DND-41 (cell line): ENCODE measurements around the gene CCDC89.

Experiments
- ATAC-seq: fragments of 200-7000 bp; cut with Tn5 transposase; 3 replicates; pipeline ENCODE4 v1.9.1; 2021; ENCODE audit warnings: low read depth; ENCODE audit not compliant: insufficient read depth
- DNase-seq: peaks from one replicate; pipeline ENCODE4 v3.0.0-alpha.2; 2020
- H2AFZ ChIP-seq: 2 replicates; pipeline ENCODE4 v1.6.0; 2012; ENCODE audit warnings: low read depth, low read length
- H3K27ac ChIP-seq: 2 replicates; pipeline ENCODE4 v1.5.1; 2012; ENCODE audit warnings: low read length, inconsistent platforms
- H3K27me3 ChIP-seq: fragments of 200-600 bp; sonication (generic); 2 replicates; pipeline ENCODE4 v1.6.0; 2012; ENCODE audit warnings: low read length, mild to moderate bottlenecking, inconsistent platforms; ENCODE audit not compliant: insufficient read depth, poor library complexity
- H3K36me3 ChIP-seq: 2 replicates; pipeline ENCODE4 v1.5.1; 2012; ENCODE audit warnings: low read length, inconsistent platforms; ENCODE audit not compliant: insufficient read depth
- H3K4me1 ChIP-seq: 2 replicates; pipeline ENCODE4 v1.5.1; 2012; ENCODE audit warnings: mild to moderate bottlenecking, low read length; ENCODE audit not compliant: insufficient read depth
- H3K4me2 ChIP-seq: 2 replicates; pipeline ENCODE4 v1.6.0; 2012; ENCODE audit warnings: mild to moderate bottlenecking, moderate library complexity, low read length, inconsistent platforms; ENCODE audit not compliant: insufficient read depth
- H3K4me3 ChIP-seq, 2 experiments: fragments of 200-600 bp in 1 of 2; shearing (Covaris generic) in 1 of 2; 2 replicates each; pipeline ENCODE4 v1.5.1; 2012 to 2016; ENCODE audit warnings: inconsistent platforms in 2 of 2, low read length in 2 of 2, mild to moderate bottlenecking in 2 of 2, low read depth in 1 of 2, moderate library complexity in 1 of 2
- H3K79me2 ChIP-seq: 2 replicates; pipeline ENCODE4 v1.6.0; 2012; ENCODE audit warnings: low read length, inconsistent platforms; ENCODE audit not compliant: insufficient read depth
- H3K9ac ChIP-seq: 2 replicates; pipeline ENCODE4 v1.6.0; 2012; ENCODE audit warnings: low read depth, mild to moderate bottlenecking, inconsistent platforms, low read length, moderate library complexity
- H3K9me3 ChIP-seq: 2 replicates; pipeline ENCODE4 v1.5.1; 2012; ENCODE audit warnings: low read length, moderate library complexity, mild to moderate bottlenecking, inconsistent platforms; ENCODE audit not compliant: insufficient read depth, severe bottlenecking
- H4K20me1 ChIP-seq: 2 replicates; pipeline ENCODE4 v1.6.0; 2012; ENCODE audit warnings: low read length; ENCODE audit not compliant: insufficient read depth
- EZH2 ChIP-seq: IDR thresholded peaks from 3 replicates; pipeline ENCODE4 v1.6.1; 2012; ENCODE audit warnings: borderline replicate concordance, low read depth, mild to moderate bottlenecking, moderate library complexity, low read length, inconsistent platforms; ENCODE audit not compliant: severe bottlenecking
- TF ChIP-seq, protein P1 (sequence below): IDR thresholded peaks from 2 replicates; pipeline ENCODE4 v1.5.1; 2012; ENCODE audit warnings: borderline replicate concordance, low read length, moderate library complexity, mild to moderate bottlenecking; ENCODE audit not compliant: poor library complexity, severe bottlenecking; ENCODE audit errors: extremely low read depth

CCDC89 gene

GRCh38 chr11:85685820-85686459 lies at the start of gene CCDC89:
Gene CCDC89 (minus strand): TSS chr11:85686195. CDS start chr11:85686130, 65 bp downstream.
- H3K79me2 ChIP-seq, result no peaks in the 10 kb centered on the region
- H3K27ac ChIP-seq, result no peak within 1 kb of the TSS
- no peak within 1 kb of the TSS for H3K9ac ChIP-seq
- peaks cover 31% of the 10 kb centered on the region for H3K27me3 ChIP-seq
- H3K4me2 ChIP-seq, result no peak within 1 kb of the TSS
- DNase-seq (no peak), ATAC-seq (no peak)
- H2AFZ ChIP-seq, result no peak within 1 kb of the TSS
- H3K4me3 ChIP-seq, result no peak within 1 kb of the TSS
- TF ChIP-seq, protein P1, sequence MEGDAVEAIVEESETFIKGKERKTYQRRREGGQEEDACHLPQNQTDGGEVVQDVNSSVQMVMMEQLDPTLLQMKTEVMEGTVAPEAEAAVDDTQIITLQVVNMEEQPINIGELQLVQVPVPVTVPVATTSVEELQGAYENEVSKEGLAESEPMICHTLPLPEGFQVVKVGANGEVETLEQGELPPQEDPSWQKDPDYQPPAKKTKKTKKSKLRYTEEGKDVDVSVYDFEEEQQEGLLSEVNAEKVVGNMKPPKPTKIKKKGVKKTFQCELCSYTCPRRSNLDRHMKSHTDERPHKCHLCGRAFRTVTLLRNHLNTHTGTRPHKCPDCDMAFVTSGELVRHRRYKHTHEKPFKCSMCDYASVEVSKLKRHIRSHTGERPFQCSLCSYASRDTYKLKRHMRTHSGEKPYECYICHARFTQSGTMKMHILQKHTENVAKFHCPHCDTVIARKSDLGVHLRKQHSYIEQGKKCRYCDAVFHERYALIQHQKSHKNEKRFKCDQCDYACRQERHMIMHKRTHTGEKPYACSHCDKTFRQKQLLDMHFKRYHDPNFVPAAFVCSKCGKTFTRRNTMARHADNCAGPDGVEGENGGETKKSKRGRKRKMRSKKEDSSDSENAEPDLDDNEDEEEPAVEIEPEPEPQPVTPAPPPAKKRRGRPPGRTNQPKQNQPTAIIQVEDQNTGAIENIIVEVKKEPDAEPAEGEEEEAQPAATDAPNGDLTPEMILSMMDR, result no peak
- no peak for TF ChIP-seq EZH2
- H4K20me1 ChIP-seq, result no peaks in the 10 kb centered on the region
- no peaks in the 10 kb centered on the region for H3K4me1 ChIP-seq
- no peaks in the 10 kb centered on the region for H3K9me3 ChIP-seq
- H3K36me3 ChIP-seq, result no peaks in the 10 kb centered on the region

GRCh38 chr11:85732965-85733364 lies 47.0 kb upstream of the CCDC89 start:
- Histone ChIP-seq H4K20me1 (peaks cover 8% of the 10 kb centered on the region; the same call in 1 of the 2 replicates), H3K4me1 (no peaks in the 10 kb centered on the region), H3K4me3 (no peak overlapping the region), H3K36me3 (no peaks in the 10 kb centered on the region), H3K27ac (no peak overlapping the region), H2AFZ (no peak overlapping the region), H3K4me2 (no peak overlapping the region), H3K9me3 (no peaks in the 10 kb centered on the region), H3K79me2 (no peaks in the 10 kb centered on the region), H3K27me3 (peaks cover 32% of the 10 kb centered on the region), H3K9ac (no peak overlapping the region)
- ATAC-seq (no peak), DNase-seq (no peak)
- TF ChIP-seq EZH2, result no peak
- TF ChIP-seq, protein P1, result no peak

DNA sequence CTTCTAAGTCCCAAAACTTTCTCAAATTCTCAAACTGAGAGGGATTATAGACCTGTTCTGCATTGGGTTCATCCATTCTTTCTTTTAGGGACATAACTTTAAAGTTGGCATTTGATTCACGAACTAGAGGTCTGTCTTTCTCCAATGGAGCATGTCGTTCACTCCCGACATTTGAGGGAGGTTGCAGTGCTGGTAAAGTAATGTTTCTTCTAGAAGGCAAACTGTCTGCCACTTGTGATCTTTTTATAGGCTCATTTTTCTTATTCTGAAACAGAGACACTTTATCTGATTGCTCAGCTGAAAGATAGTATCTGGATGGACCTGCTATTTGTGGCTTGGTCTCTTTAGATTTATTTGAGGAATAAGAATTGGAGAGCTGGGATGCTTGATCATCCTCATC lies 40.4 kb upstream of the CCDC89 start:
- Histone ChIP-seq H3K79me2 (no peaks in the 10 kb centered on the region), H3K36me3 (no peaks in the 10 kb centered on the region), H4K20me1 (no peaks in the 10 kb centered on the region), H3K4me3 (no peak overlapping the region), H3K9ac (no peak overlapping the region), H3K27ac (no peak overlapping the region), H3K9me3 (no peaks in the 10 kb centered on the region), H3K27me3 (peaks cover 47% of the 10 kb centered on the region), H3K4me2 (no peak overlapping the region), H2AFZ (no peak overlapping the region), H3K4me1 (no peaks in the 10 kb centered on the region)
- ATAC-seq, result no peak
- no peak for TF ChIP-seq EZH2
- TF ChIP-seq, protein P1, result no peak
- DNase-seq, result no peak
